Nephron progenitor cell (in vitro differentiated cells): ENCODE data around the gene PHF21B.
"Not testable (repeated sequence)": the region's sequence is repeated elsewhere in the genome, so short reads cannot be mapped to it uniquely, and the experiment has no call there.

Experiments used
- DNase-seq: peaks from one replicate; pipeline ENCODE4 v3.0.0; 2021
- H3K27ac Mint-ChIP-seq: 2 replicates; pipeline ENCODE4 v1.8.0; 2021; ENCODE audit warnings: mild to moderate bottlenecking, moderate library complexity, mixed read lengths
- H3K27me3 Mint-ChIP-seq: 2 replicates; pipeline ENCODE4 v1.8.0; 2021; ENCODE audit warnings: mild to moderate bottlenecking, low read depth, mixed read lengths; ENCODE audit not compliant: poor library complexity
- H3K36me3 Mint-ChIP-seq: 2 replicates; pipeline ENCODE4 v1.8.0; 2021; ENCODE audit warnings: low read depth, mixed read lengths
- H3K4me1 Mint-ChIP-seq: 2 replicates; pipeline ENCODE4 v1.8.0; 2021; ENCODE audit warnings: mixed read lengths
- H3K4me3 Mint-ChIP-seq: 2 replicates; pipeline ENCODE4 v1.8.0; 2021; ENCODE audit warnings: mild to moderate bottlenecking, moderate library complexity, mixed read lengths
- H3K9me3 Mint-ChIP-seq: 2 replicates; pipeline ENCODE4 v1.8.0; 2021; ENCODE audit warnings: mild to moderate bottlenecking, moderate library complexity, mixed read lengths
- TF ChIP-seq, protein P1 (sequence below): fragments of 200-600 bp; sonication (generic); IDR thresholded peaks from 2 replicates; pipeline ENCODE4 v1.5.0; 2021; ENCODE audit warnings: antibody characterized with exemption

The PHF21B gene

DNA sequence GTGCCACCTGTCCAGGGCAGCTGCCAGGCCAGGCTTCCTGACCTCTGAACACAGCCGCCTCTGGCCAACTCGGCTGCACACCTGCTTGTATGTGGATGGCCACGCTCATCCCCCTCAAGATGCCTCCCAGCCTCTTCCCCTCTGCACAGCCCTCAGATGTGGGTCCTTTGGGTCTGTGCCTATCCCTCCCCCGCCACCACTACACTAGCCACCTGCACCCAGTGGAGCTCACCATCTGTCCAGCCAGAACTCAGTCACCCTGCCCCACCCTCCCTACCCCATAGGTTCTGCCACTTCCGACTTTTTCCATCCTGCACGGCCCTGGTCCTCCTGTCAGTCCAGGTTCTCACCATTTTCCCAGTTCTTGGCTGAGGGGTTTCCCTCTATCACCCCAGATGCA, 44.6 kb downstream of the PHF21B start:
- Mint-ChIP-seq H3K4me1 (peaks cover 15% of the 10 kb centered on the region), H3K27me3 (no peaks in the 10 kb centered on the region), H3K9me3 (no peaks in the 10 kb centered on the region), H3K36me3 (peaks cover 18% of the 10 kb centered on the region), H3K4me3 (no peak overlapping the region), H3K27ac (no peak overlapping the region)
- TF ChIP-seq, protein P1, sequence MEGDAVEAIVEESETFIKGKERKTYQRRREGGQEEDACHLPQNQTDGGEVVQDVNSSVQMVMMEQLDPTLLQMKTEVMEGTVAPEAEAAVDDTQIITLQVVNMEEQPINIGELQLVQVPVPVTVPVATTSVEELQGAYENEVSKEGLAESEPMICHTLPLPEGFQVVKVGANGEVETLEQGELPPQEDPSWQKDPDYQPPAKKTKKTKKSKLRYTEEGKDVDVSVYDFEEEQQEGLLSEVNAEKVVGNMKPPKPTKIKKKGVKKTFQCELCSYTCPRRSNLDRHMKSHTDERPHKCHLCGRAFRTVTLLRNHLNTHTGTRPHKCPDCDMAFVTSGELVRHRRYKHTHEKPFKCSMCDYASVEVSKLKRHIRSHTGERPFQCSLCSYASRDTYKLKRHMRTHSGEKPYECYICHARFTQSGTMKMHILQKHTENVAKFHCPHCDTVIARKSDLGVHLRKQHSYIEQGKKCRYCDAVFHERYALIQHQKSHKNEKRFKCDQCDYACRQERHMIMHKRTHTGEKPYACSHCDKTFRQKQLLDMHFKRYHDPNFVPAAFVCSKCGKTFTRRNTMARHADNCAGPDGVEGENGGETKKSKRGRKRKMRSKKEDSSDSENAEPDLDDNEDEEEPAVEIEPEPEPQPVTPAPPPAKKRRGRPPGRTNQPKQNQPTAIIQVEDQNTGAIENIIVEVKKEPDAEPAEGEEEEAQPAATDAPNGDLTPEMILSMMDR, result no peak
- DNase-seq, result no peak

DNA sequence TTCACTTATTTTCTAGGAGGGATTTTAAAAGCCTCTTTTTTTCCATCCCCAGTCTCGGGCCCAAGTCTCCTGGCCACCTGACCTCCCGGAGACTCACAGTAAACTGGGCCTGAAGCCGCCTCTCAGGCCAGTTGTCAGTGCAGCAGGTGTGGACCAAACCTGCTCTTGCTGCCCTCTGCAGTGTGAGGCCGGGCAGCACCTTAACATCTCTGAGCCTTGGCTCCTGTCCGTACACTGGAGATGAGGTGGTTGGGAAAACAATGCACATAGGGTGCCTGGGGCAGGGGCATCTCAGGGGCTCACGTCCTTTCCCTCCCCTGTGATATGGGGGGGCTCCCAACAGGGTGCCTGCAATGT, 45.1 kb downstream of the PHF21B start:
- H3K4me1 Mint-ChIP-seq, result peaks cover 20% of the 10 kb centered on the region
- DNase-seq, result no peak
- no peaks in the 10 kb centered on the region for H3K9me3 Mint-ChIP-seq
- TF ChIP-seq, protein P1, result no peak
- no peak overlapping the region for H3K27ac Mint-ChIP-seq
- H3K27me3 Mint-ChIP-seq, result no peaks in the 10 kb centered on the region
- no peak overlapping the region for H3K4me3 Mint-ChIP-seq
- H3K36me3 Mint-ChIP-seq, result peaks cover 16% of the 10 kb centered on the region

DNA sequence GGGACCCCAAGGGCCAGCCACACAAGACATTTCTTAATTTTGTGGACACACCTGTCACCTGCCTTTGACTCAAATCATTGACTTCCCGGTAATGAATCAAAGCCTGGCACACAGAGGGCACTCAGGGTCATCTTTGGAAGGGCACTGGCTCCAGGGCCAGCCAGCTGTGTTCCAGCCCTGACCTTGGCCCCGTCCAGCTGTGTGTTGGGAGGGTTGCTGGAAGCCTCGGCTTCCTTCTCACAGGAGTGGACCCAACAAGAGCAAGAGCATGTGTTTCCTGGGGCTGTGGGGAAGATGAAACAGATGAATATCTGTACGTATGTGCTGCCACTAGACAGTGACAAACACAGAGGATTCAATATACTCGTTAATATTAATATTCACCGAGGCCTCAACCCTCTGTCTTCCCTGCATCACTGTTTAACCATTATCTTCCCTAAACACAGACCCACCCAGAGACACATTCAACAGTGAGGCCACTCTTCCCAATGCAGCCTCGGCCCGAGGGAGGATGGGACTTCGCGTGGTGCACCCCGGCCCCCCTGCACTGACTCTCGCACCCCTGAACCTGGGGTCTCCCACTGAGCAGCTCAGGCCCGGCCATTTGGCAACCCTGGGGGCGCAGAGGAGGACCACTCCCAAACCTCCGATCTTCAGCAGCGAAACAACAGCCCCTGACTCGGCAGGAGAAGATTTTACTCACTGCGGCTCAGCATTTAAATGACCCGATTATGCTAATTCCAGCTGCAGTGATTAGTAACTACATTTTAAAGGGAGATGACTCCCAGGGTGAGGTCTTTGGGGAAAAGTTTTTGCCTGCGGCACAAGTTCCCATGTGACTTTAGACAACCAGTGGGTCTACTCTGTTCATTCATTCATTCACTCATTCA, 45.7 kb downstream of the PHF21B start:
- no peaks in the 10 kb centered on the region for H3K27me3 Mint-ChIP-seq
- H3K36me3 Mint-ChIP-seq, result peaks cover 22% of the 10 kb centered on the region
- H3K4me3 Mint-ChIP-seq, result no peak overlapping the region
- H3K27ac Mint-ChIP-seq, result peak overlapping the region; percentile 54
- H3K9me3 Mint-ChIP-seq, result no peaks in the 10 kb centered on the region
- DNase-seq, result no peak
- TF ChIP-seq, protein P1, result no peak
- H3K4me1 Mint-ChIP-seq, result peaks cover 26% of the 10 kb centered on the region

DNA sequence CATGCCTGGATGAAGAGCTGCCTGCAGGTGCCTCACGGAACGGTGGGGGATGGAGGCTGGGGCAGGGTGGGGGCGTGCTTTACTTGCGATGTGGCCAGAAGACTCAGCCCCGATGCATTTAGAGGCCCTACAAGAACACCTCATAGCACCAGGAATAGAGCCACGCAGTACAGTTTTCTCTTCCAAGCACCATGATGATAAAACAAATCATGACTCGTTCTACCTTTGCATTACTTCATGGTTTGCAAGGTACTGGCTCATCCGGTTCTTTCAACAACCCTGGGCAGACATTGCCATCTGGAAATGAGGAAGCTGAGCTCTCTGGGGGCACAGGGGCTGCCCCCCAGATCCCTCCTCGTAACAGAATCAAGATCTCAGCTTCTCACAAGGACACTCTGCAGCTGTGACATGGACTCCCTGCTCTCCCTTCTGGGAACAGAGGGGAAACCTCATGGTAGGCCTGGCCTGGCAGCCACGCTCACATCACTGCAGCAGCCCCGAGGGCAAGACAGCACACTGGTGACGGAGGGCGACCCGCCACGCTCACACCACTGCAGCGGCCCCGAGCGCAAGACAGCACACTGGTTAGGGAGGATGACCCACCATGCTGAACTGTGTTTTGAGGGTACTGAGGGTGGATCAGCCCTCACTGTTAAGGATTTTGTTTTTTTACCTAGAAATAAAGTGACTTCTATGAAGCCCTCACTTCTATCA, 46.9 kb downstream of the PHF21B start:
- Mint-ChIP-seq H3K4me3 (no peak overlapping the region), H3K36me3 (peaks cover 26% of the 10 kb centered on the region), H3K9me3 (no peaks in the 10 kb centered on the region), H3K4me1 (peaks cover 34% of the 10 kb centered on the region), H3K27ac (no peak overlapping the region), H3K27me3 (peaks cover 3% of the 10 kb centered on the region)
- TF ChIP-seq, protein P1, result no peak
- DNase-seq, result no peak

DNA sequence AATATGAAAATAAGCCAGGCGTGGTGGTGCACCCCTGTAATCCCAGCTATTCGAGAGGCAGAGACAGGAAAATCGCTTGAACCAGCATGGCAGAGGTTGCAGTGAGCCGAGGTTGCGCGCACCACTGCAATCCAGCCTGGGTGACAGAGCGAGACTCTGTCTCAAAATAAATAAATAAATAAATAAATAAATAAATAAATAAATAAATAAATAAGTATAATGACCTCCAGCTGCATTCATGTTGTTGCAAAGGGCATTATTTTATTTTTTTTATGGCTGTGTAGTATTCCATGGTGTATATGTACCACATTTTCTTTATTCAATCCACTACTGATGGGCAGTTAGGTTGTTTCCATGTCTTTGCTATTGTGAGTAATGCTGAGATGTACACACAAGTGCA, 48.1 kb downstream of the PHF21B start:
- not testable (repeated sequence) for DNase-seq, H3K27ac Mint-ChIP-seq, H3K4me3 Mint-ChIP-seq, H3K9me3 Mint-ChIP-seq, H3K27me3 Mint-ChIP-seq
- H3K4me1 Mint-ChIP-seq, result peaks cover 38% of the 10 kb centered on the region
- peaks cover 22% of the 10 kb centered on the region for H3K36me3 Mint-ChIP-seq

DNA sequence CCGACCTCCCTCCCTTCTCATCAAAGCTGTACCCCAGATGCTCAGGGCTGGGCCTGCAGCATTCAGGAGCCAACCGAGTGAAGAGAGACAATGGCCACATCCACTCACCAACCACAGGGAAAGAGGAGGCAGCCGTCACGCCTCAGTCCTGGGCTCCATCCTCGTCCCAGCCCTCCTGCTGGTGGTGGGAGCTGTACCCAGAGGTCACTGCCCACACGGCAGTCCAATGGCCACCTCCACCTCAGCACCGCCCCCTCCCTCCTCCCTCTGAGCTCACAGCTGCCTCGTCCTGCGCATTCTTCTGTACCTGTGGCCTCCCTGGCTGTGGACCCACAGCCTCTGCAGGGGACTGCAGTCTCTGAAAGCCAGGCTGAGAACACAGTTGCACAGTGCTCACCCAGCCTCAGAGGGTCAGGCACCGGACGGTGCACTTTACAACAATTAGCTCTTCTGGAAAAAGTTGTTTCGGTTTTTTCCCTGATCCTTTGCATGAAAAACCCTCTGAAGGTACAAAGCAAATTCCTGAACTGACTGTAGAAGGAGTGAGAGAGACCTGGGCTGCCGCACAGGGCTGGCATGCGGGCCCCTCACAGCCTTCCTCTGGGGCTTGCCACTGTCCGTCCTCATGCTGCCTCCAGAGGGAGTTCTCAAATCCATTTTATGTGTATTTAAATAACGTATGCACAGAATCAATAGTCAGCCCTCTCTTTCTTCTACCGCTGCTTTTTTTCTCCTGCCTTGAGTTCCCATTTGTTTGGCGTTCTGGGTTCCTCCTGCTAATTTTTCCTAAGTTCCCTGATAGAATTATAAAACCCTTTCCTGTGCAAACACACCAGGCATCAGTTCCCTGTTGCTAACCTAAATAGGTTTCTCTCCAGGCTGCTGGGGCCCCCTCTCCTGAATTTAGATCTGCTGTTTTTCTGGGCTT, 52.7 kb downstream of the PHF21B start:
- Mint-ChIP-seq H3K36me3 (peaks cover 24% of the 10 kb centered on the region), H3K27ac (no peak overlapping the region), H3K9me3 (peaks cover 5% of the 10 kb centered on the region), H3K4me1 (peaks cover 54% of the 10 kb centered on the region), H3K4me3 (no peak overlapping the region), H3K27me3 (peaks cover 3% of the 10 kb centered on the region)
- TF ChIP-seq, protein P1, result peak; percentile 32
- peak; percentile 35 for DNase-seq
